HepG2 (cell line): Measurements from ENCODE around the gene FAM76A. TPM values are rescaled to one million over a fixed set of nuclear protein-coding genes. Genes with fewer than 3 reads are reported as not detected.
"Not testable (repeated sequence)": the region's sequence is repeated elsewhere in the genome, so short reads cannot be mapped to it uniquely, and the experiment has no call there.

ENCODE experiments used
- ATAC-seq: fragments of 200-7000 bp; cut with Tn5 transposase; 3 replicates; pipeline ENCODE4 v1.9.1; 2020; ENCODE audit warnings: mild to moderate bottlenecking, moderate library complexity
- BruUV-seq: library from RNA; stranded (reverse); fragments of 400-500 nt; replicated peaks from 2 replicates; lab custom pipeline; 2021; lab: Mats Ljungman, UMichigan
- CTCF ChIA-PET: fragments of 300-600 bp; formaldehyde crosslinking; extraction: SDS; loops from one replicate; lab custom pipeline; 2021; ENCODE audit warnings: low total read pairs, inconsistent platforms, low intra/inter-chr PET ratio; lab: Yijun Ruan, JAX
- POLR2A ChIA-PET: fragments of 350-600 bp; sonication (Branson Sonifier 250); formaldehyde crosslinking; loops from one replicate; lab custom pipeline; 2020; ENCODE audit warnings: antibody characterized with exemption, inconsistent platforms; lab: Yijun Ruan, JAX
- DNase-seq: peaks from one replicate; pipeline ENCODE4 v3.0.0-alpha.2; 2015; ENCODE audit warnings: low spot score
- FAIRE-seq: peaks from 3 replicates; lab custom pipeline; 2011; peaks lifted over from hg19 to GRCh38; lab: Jason Lieb, UNC
- H2AFZ ChIP-seq: one replicate; pipeline ENCODE4 v1.6.1; 2011; ENCODE audit warnings: low read length, inconsistent platforms
- H3K27ac ChIP-seq: fragments of 300-600 bp; 3 replicates; pipeline ENCODE4 v1.8.0; 2011; ENCODE audit warnings: mixed run types, mild to moderate bottlenecking, mixed read lengths, low read length, inconsistent platforms; ENCODE audit not compliant: insufficient read depth; ENCODE audit errors: extremely low read length
- H3K27me3 ChIP-seq, 2 experiments: fragments of 200-600 bp in 1 of 2; 2 replicates in 1 of 2; 3 replicates in 1 of 2; pipeline versions ENCODE4 v1.6.0 to v1.8.0; 2011; ENCODE audit warnings: low read length in 2 of 2, mild to moderate bottlenecking in 2 of 2, moderate library complexity in 2 of 2, inconsistent platforms in 1 of 2; ENCODE audit not compliant: insufficient read depth in 2 of 2, control insufficient read depth in 1 of 2
- H3K36me3 ChIP-seq, 2 experiments: fragments of 200-600 bp in 1 of 2; replicated peaks in 1 of 2; 2 replicates in 1 of 2; 3 replicates in 1 of 2; pipeline versions ENCODE4 v1.5.1 to v1.8.0; 2011; ENCODE audit warnings: low read length in 2 of 2, inconsistent platforms in 1 of 2; ENCODE audit not compliant: insufficient read depth in 2 of 2, control insufficient read depth in 1 of 2
- H3K4me1 ChIP-seq: 2 replicates; pipeline ENCODE4 v1.5.1; 2012; ENCODE audit warnings: low read length, inconsistent platforms; ENCODE audit not compliant: insufficient read depth
- H3K4me2 ChIP-seq: 2 replicates; pipeline ENCODE4 v1.6.0; 2011; ENCODE audit warnings: low read depth, low read length, inconsistent platforms
- H3K4me3 ChIP-seq, 3 experiments: fragments of 200-600 bp in 1 of 3; sonication (generic), shearing (Covaris generic) in 1 of 3; replicated peaks in 1 of 3; 2 replicates each; pipeline ENCODE4 v1.5.1; 2011 to 2016; ENCODE audit warnings: low read length in 3 of 3, inconsistent platforms in 2 of 3, low read depth in 2 of 3, mild to moderate bottlenecking in 2 of 3, control low read depth in 1 of 3, mixed read lengths in 1 of 3; ENCODE audit not compliant: insufficient read depth in 1 of 3
- H3K79me2 ChIP-seq: one replicate; pipeline ENCODE4 v1.6.1; 2011; ENCODE audit warnings: low read length, inconsistent platforms; ENCODE audit not compliant: insufficient read depth
- H3K9ac ChIP-seq: 2 replicates; pipeline ENCODE4 v1.6.0; 2011; ENCODE audit warnings: mild to moderate bottlenecking, low read depth, low read length, inconsistent platforms; ENCODE audit not compliant: insufficient read depth
- H3K9me3 ChIP-seq: 2 replicates; pipeline ENCODE4 v1.5.1; 2012; ENCODE audit warnings: mild to moderate bottlenecking, low read length
- H4K20me1 ChIP-seq: 2 replicates; pipeline ENCODE4 v1.6.0; 2011; ENCODE audit warnings: inconsistent platforms, mild to moderate bottlenecking, low read length, moderate library complexity; ENCODE audit not compliant: insufficient read depth
- MAFK ChIP-seq, 2 experiments: IDR thresholded peaks in 1 of 2; conservative IDR thresholded peaks in 1 of 2; 2 replicates each; pipeline ENCODE4 v1.6.1; 2011; ENCODE audit warnings: improper control_type of control experiment in 2 of 2, low read length in 2 of 2
- NFYB ChIP-seq: sonication (generic); formaldehyde crosslinking; IDR thresholded peaks from 2 replicates; pipeline ENCODE4 v1.4.0; 2020; ENCODE audit warnings: missing genetic modification reagents
- ZMYM3 ChIP-seq: sonication (generic); formaldehyde crosslinking; IDR thresholded peaks from 2 replicates; pipeline ENCODE4 v1.5.1; 2020; ENCODE audit warnings: mild to moderate bottlenecking, missing genetic modification reagents
- WGBS: methylation state at CpG from one replicate; pipeline ENCODE4 v1.1.6; 2017; ENCODE audit warnings: low lambda C conversion rate; 5-methylcytosine and 5-hydroxymethylcytosine counted together
- in situ Hi-C: cut with HindIII; loops from 2 replicates; pipeline ENCODE4 v1.10.0; 2017; ENCODE audit warnings: low pct_unique_long_range_greater_than_20kb; ENCODE audit not compliant: extremely low pct_ligation_motif_present
- intact Hi-C: fragments of 100-400 bp; cut with micrococcal nuclease; formaldehyde crosslinking; loops from one replicate; pipeline ENCODE4 v1.10.0; 2022; ENCODE audit not compliant: unreplicated experiment
- polyA plus RNA-seq, 8 experiments: library from polyadenylated mRNA; depleted of rRNA in 3 of 8; stranded (reverse) in 7 of 8; unstranded in 1 of 8; fragments of >200 nt; fragmentation: Illumina TruSeq in 4 of 8; extraction: Trizol in 4 of 8; gene quantifications; 2 replicates each; pipeline versions ENCODE4 v1.2.1 to v1.2.3, GENCODE V29; 2011 to 2016; ENCODE audit warnings: low read depth in 4 of 8, missing spikeins in 1 of 8, mixed read lengths in 1 of 8; ENCODE audit not compliant: insufficient read depth in 1 of 8
- total RNA-seq, 5 experiments: library from RNA; depleted of rRNA; stranded (reverse); fragments of >200 nt; fragmentation: Illumina TruSeq; extraction: Trizol; gene quantifications; 2 replicates each; pipeline ENCODE4 v1.2.3, GENCODE V29; 2016; ENCODE audit warnings: low read depth in 1 of 5

Gene FAM76A
- total and polyA plus RNA-seq, 2 of the 13 experiments (the other 11 are each of a cell fraction or from before 2014, with no cell fraction given), result 4.2 to 15.7 TPM

GRCh38 chr1:27789540-27790041, 63.8 kb downstream of the FAM76A start:
- no peak overlapping the region for H3K9ac ChIP-seq
- H4K20me1 ChIP-seq, result no peaks in the 10 kb centered on the region; the same call in 1 of the 2 replicates
- CTCF ChIA-PET, result no interaction called here
- no TSS peak for BruUV-seq
- no peak for DNase-seq
- H3K27me3 ChIP-seq, result no peaks in the 10 kb centered on the region
- no peak overlapping the region for H3K27ac ChIP-seq
- in situ Hi-C loops (no loop called here), intact Hi-C loops (no loop called here)
- H3K36me3 ChIP-seq, result peaks cover 2 to 28% of the 10 kb centered on the region in 2 experiments
- H3K79me2 ChIP-seq, result peaks cover 3% of the 10 kb centered on the region
- H3K9me3 ChIP-seq, result no peaks in the 10 kb centered on the region
- no peak for ATAC-seq
- H3K4me3 ChIP-seq, result no peak overlapping the region
- no peak for FAIRE-seq
- TF ChIP-seq ZMYM3, result no peak
- TF ChIP-seq, all 625 proteins: peak for 0
- Histone ChIP-seq H3K4me1 (no peaks in the 10 kb centered on the region), H3K4me2 (no peak overlapping the region), H2AFZ (no peak overlapping the region)
- WGBS, result 93% methylated on average over 4 of the region's 4 CpGs
- POLR2A ChIA-PET, result interaction anchor here (1.0 kb wide), 1 partner anchor 41 kb away, joined by 3 read pairs; the partner anchor contains the start of gene PPP1R8

GRCh38 chr1:27790270-27790669, 64.5 kb downstream of the FAM76A start:
- peak; percentile 56 for TF ChIP-seq NFYB (CRISPR knock-in tag)
- TF ChIP-seq MAFK (conservative IDR thresholded peaks at IDR 0.05 in 1 of 2, IDR thresholded peaks at IDR 0.05 in 1 of 2; ENCODE audit: low read length in 2 of 2), result peak; percentile 3 to 48; a peak in 2 of 4 replicates
- H3K27ac ChIP-seq, H3K4me2 ChIP-seq, BruUV-seq, in situ Hi-C loops, H2AFZ ChIP-seq, H3K9ac ChIP-seq, H3K4me3 ChIP-seq, H3K27me3 ChIP-seq, H4K20me1 ChIP-seq, POLR2A ChIA-PET, DNase-seq, H3K79me2 ChIP-seq, H3K4me1 ChIP-seq, H3K9me3 ChIP-seq, FAIRE-seq, intact Hi-C loops, ATAC-seq, CTCF ChIA-PET: not testable (repeated sequence)
- 98% methylated on average over 3 of the region's 3 CpGs for WGBS
- H3K36me3 ChIP-seq, result peaks cover 2 to 32% of the 10 kb centered on the region in 2 experiments
